Measurements from ENCODE around the gene THADA.
A peak's percentile ranks its signal among the peaks of the same experiment; 100 is the strongest.

The THADA gene

GRCh38 chr2:43585708-43586107 is 10.1 kb downstream of the THADA start (continued):
- TF ChIP-seq, protein P1, sequence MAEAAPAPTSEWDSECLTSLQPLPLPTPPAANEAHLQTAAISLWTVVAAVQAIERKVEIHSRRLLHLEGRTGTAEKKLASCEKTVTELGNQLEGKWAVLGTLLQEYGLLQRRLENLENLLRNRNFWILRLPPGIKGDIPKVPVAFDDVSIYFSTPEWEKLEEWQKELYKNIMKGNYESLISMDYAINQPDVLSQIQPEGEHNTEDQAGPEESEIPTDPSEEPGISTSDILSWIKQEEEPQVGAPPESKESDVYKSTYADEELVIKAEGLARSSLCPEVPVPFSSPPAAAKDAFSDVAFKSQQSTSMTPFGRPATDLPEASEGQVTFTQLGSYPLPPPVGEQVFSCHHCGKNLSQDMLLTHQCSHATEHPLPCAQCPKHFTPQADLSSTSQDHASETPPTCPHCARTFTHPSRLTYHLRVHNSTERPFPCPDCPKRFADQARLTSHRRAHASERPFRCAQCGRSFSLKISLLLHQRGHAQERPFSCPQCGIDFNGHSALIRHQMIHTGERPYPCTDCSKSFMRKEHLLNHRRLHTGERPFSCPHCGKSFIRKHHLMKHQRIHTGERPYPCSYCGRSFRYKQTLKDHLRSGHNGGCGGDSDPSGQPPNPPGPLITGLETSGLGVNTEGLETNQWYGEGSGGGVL (tag by site-specific recombination; IDR thresholded peaks at IDR 0.05) = no peak
- no peak for TF ChIP-seq ZNF626 (tag by site-specific recombination; IDR thresholded peaks at IDR 0.05)
- no peak for TF ChIP-seq ZNF837 (tag by site-specific recombination; IDR thresholded peaks at IDR 0.05)

- Histone ChIP-seq H3K36me3 (ENCODE audit: control insufficient read depth in 2 of 2, insufficient read depth in 1 of 2, low read length in 2 of 2) (peaks cover 52 to 68% of the 10 kb centered on the region in 2 experiments), H3K4me3 (ENCODE audit: low read depth, low read length) (no peak overlapping the region), H3K9me3 (ENCODE audit: control insufficient read depth, insufficient read depth, low read depth, low read length) (no peaks in the 10 kb centered on the region), H3K4me1 (ENCODE audit: control insufficient read depth, insufficient read depth, low read length) (no peaks in the 10 kb centered on the region), H3K27ac (ENCODE audit: extremely low read depth, low read depth, low read length) (no peak overlapping the region)
- TF ChIP-seq ZNF843 (tag by site-specific recombination; IDR thresholded peaks at IDR 0.05) (no peak), ZNF629 (tag by site-specific recombination; IDR thresholded peaks at IDR 0.05) (no peak), SCRT1 (tag by site-specific recombination; IDR thresholded peaks at IDR 0.05; ENCODE audit: borderline replicate concordance) (no peak), ZFP41 (tag by site-specific recombination; IDR thresholded peaks at IDR 0.05; ENCODE audit: borderline replicate concordance) (no peak), SETDB1 (IDR thresholded peaks at IDR 0.05; ENCODE audit: insufficient read length, low read length) (no peak), ZNF701 (tag by site-specific recombination; IDR thresholded peaks at IDR 0.05) (no peak), MEIS1 (CRISPR knock-in tag; IDR thresholded peaks at IDR 0.05; ENCODE audit: borderline replicate concordance) (no peak), ZNF24 (tag by site-specific recombination; IDR thresholded peaks at IDR 0.05) (no peak), ZFP3 (tag by site-specific recombination; IDR thresholded peaks at IDR 0.05; ENCODE audit: low read depth) (no peak), SP3 (tag by site-specific recombination; IDR thresholded peaks at IDR 0.05) (no peak), ZNF530 (tag by site-specific recombination; IDR thresholded peaks at IDR 0.05; ENCODE audit: low read depth) (no peak), ZNF433 (tag by site-specific recombination; IDR thresholded peaks at IDR 0.05; ENCODE audit: low read depth) (no peak), ZFP69B (tag by site-specific recombination; IDR thresholded peaks at IDR 0.05) (no peak)
- ChIA-PET CTCF (interaction anchor here (0.6 kb wide), 1 partner anchor 753 kb away, joined by 3 read pairs; no protein-coding TSS in a partner anchor), POLR2A (no interaction called here)
Observed at GRCh38 chr2:43579275-43579981, 16.4 kb downstream of the THADA start.

GRCh38 chr2:43576981-43577892 is 18.6 kb downstream of the THADA start:
- POLR2A ChIA-PET = interaction anchor here (0.6 to 4.2 kb wide), 2 partner anchors 15 to 19 kb away, joined by 4 to 16 read pairs; partner anchors contain the start of gene THADA
- CTCF ChIA-PET = interaction anchor here (0.6 to 2.9 kb wide), 36 partner anchors 10 to 1193 kb away, joined by 3 to 35 read pairs (median 4); partner anchors contain the start of gene THADA
- Histone ChIP-seq H3K36me3 (ENCODE audit: control insufficient read depth in 2 of 2, insufficient read depth in 1 of 2, low read length in 2 of 2) (peaks cover 49 to 69% of the 10 kb centered on the region in 2 experiments), H3K9me3 (ENCODE audit: control insufficient read depth, insufficient read depth, low read depth, low read length) (no peaks in the 10 kb centered on the region), H3K27ac (ENCODE audit: extremely low read depth, low read depth, low read length) (no peak overlapping the region), H3K4me1 (ENCODE audit: control insufficient read depth, insufficient read depth, low read length) (no peaks in the 10 kb centered on the region), H3K4me3 (ENCODE audit: low read depth, low read length) (no peak overlapping the region)
- TF ChIP-seq ZNF777 (tag by site-specific recombination; IDR thresholded peaks at IDR 0.05; ENCODE audit: borderline replicate concordance) (no peak), BCL11A (tag by site-specific recombination; IDR thresholded peaks at IDR 0.05; ENCODE audit: low read depth) (no peak), ZNF654 (tag by site-specific recombination; IDR thresholded peaks at IDR 0.05; ENCODE audit: low read depth) (peak; percentile 28; the same call in 1 of the 2 replicates), ZNF362 (tag by site-specific recombination; IDR thresholded peaks at IDR 0.05) (peak; percentile 89)

All from HEK293 (cell line).